IMR-90 (cell line): Measurements from ENCODE around the gene LBP. TPM values are rescaled to one million over a fixed set of nuclear protein-coding genes. Genes with fewer than 3 reads are reported as not detected.

Experiments used
- ATAC-seq: fragments of 200-7000 bp; cut with Tn5 transposase; 2 replicates; pipeline ENCODE4 v1.9.1; 2020; ENCODE audit warnings: low read depth, mild to moderate bottlenecking, moderate library complexity
- BruUV-seq: library from RNA; stranded (reverse); fragments of 400-500 nt; replicated peaks from 2 replicates; lab custom pipeline; 2021; lab: Mats Ljungman, UMichigan
- CTCF ChIA-PET: fragments of 300-600 bp; formaldehyde crosslinking; extraction: SDS; loops from one replicate; lab custom pipeline; 2021; ENCODE audit warnings: antibody characterized with exemption; lab: Yijun Ruan, JAX
- POLR2A ChIA-PET: fragments of 300-600 bp; sonication (Branson Sonifier 250); formaldehyde crosslinking; loops from one replicate; lab custom pipeline; 2022; ENCODE audit warnings: antibody characterized with exemption; ENCODE audit not compliant: unreplicated experiment; lab: Charles Lee
- DNase-seq: peaks from one replicate; pipeline ENCODE4 v3.0.0; 2013
- H2AFZ ChIP-seq: replicated peaks from 2 replicates; pipeline ENCODE3; 2013; ENCODE audit warnings: low read length, mild to moderate bottlenecking; ENCODE audit not compliant: poor library complexity
- H2AK5ac ChIP-seq: 2 replicates; pipeline ENCODE4 v1.6.1; 2013; ENCODE audit warnings: low read depth, low read length, inconsistent platforms
- H2AK9ac ChIP-seq: replicated peaks from 2 replicates; pipeline ENCODE3; 2013; ENCODE audit warnings: mild to moderate bottlenecking, low read depth, low read length, moderate library complexity; ENCODE audit not compliant: poor library complexity
- H2BK120ac ChIP-seq: 2 replicates; pipeline ENCODE4 v1.6.1; 2013; ENCODE audit warnings: low read depth, low read length, inconsistent platforms
- H2BK15ac ChIP-seq: 3 replicates; pipeline ENCODE4 v1.6.1; 2013; ENCODE audit warnings: low read depth, low read length, inconsistent platforms
- H2BK20ac ChIP-seq: 2 replicates; pipeline ENCODE4 v1.6.1; 2013; ENCODE audit warnings: low read depth, mild to moderate bottlenecking, inconsistent platforms, low read length, moderate library complexity
- H2BK5ac ChIP-seq: 2 replicates; pipeline ENCODE4 v1.6.1; 2013; ENCODE audit warnings: mild to moderate bottlenecking, low read depth, low read length, inconsistent platforms; ENCODE audit not compliant: poor library complexity, severe bottlenecking
- H3K14ac ChIP-seq: replicated peaks from 2 replicates; pipeline ENCODE4 v1.6.1; 2013; ENCODE audit warnings: low read depth, low read length, inconsistent platforms
- H3K18ac ChIP-seq: 2 replicates; pipeline ENCODE4 v1.6.1; 2013; ENCODE audit warnings: low read depth, low read length, control low read depth
- H3K23ac ChIP-seq: 2 replicates; pipeline ENCODE4 v1.6.1; 2013; ENCODE audit warnings: low read depth, low read length, inconsistent platforms
- H3K27ac ChIP-seq: 2 replicates; pipeline ENCODE4 v1.5.1; 2013; ENCODE audit warnings: mild to moderate bottlenecking, control low read depth, low read length; ENCODE audit not compliant: insufficient read depth
- H3K27me3 ChIP-seq: 2 replicates; pipeline ENCODE4 v1.6.1; 2013; ENCODE audit warnings: low read length; ENCODE audit not compliant: control insufficient read depth, insufficient read depth
- H3K36me3 ChIP-seq: 2 replicates; pipeline ENCODE4 v1.6.1; 2013; ENCODE audit warnings: low read length, mixed read lengths; ENCODE audit not compliant: control insufficient read depth, insufficient read depth
- H3K4ac ChIP-seq: 2 replicates; pipeline ENCODE4 v1.6.1; 2013; ENCODE audit warnings: low read depth, low read length, inconsistent platforms
- H3K4me1 ChIP-seq: 2 replicates; pipeline ENCODE4 v1.6.1; 2013; ENCODE audit warnings: low read length, mixed read lengths; ENCODE audit not compliant: control insufficient read depth, insufficient read depth
- H3K4me2 ChIP-seq: 2 replicates; pipeline ENCODE4 v1.6.1; 2013; ENCODE audit warnings: low read depth, mild to moderate bottlenecking, control low read depth, low read length, moderate library complexity
- H3K4me3 ChIP-seq: 2 replicates; pipeline ENCODE4 v1.5.1; 2013; ENCODE audit warnings: low read depth, mild to moderate bottlenecking, control low read depth, low read length, moderate library complexity; ENCODE audit not compliant: insufficient read depth
- H3K56ac ChIP-seq: 2 replicates; pipeline ENCODE4 v1.6.1; 2013; ENCODE audit warnings: low read length, inconsistent platforms; ENCODE audit not compliant: insufficient read depth; ENCODE audit errors: extremely low read depth
- H3K79me1 ChIP-seq, 2 experiments: 2 replicates each; pipeline ENCODE4 v1.6.1; 2013; ENCODE audit warnings: low read length in 2 of 2, inconsistent platforms in 1 of 2, low read depth in 1 of 2
- H3K9ac ChIP-seq: 2 replicates; pipeline ENCODE4 v1.6.1; 2013; ENCODE audit warnings: low read depth, low read length, control low read depth
- H3K9me1 ChIP-seq: 2 replicates; pipeline ENCODE4 v1.6.1; 2013; ENCODE audit warnings: low read length, inconsistent platforms; ENCODE audit not compliant: insufficient read depth
- H3K9me3 ChIP-seq: 2 replicates; pipeline ENCODE4 v1.6.1; 2013; ENCODE audit warnings: low read length; ENCODE audit not compliant: control insufficient read depth, insufficient read depth
- H4K20me1 ChIP-seq: 2 replicates; pipeline ENCODE4 v1.6.1; 2013; ENCODE audit warnings: low read length, inconsistent platforms; ENCODE audit not compliant: insufficient read depth
- H4K5ac ChIP-seq: 2 replicates; pipeline ENCODE4 v1.6.1; 2013; ENCODE audit warnings: mild to moderate bottlenecking, low read depth, low read length, control low read depth
- H4K8ac ChIP-seq, 2 experiments: 2 replicates each; pipeline ENCODE4 v1.6.1; 2013; ENCODE audit warnings: low read depth in 2 of 2, low read length in 2 of 2, control low read depth in 1 of 2, inconsistent platforms in 1 of 2
- H4K91ac ChIP-seq: 2 replicates; pipeline ENCODE4 v1.6.1; 2013; ENCODE audit warnings: low read depth, low read length, inconsistent platforms; ENCODE audit not compliant: insufficient read depth
- BHLHE40 ChIP-seq: fragments of 150-350 bp; IDR thresholded peaks from 2 replicates; pipeline ENCODE4 v1.6.1; 2016; ENCODE audit warnings: mild to moderate bottlenecking, low read depth, low read length
- CEBPB ChIP-seq: IDR thresholded peaks from 2 replicates; pipeline ENCODE4 v1.6.1; 2012; ENCODE audit warnings: low read depth, low read length, improper control_type of control experiment
- CHD1 ChIP-seq: IDR thresholded peaks from 2 replicates; pipeline ENCODE4 v1.6.1; 2012; ENCODE audit warnings: low read depth, low read length, improper control_type of control experiment
- MAFK ChIP-seq: IDR thresholded peaks from 2 replicates; pipeline ENCODE4 v1.6.1; 2012; ENCODE audit warnings: low read depth, low read length, improper control_type of control experiment
- MAZ ChIP-seq: IDR thresholded peaks from 2 replicates; pipeline ENCODE4 v1.6.1; 2012; ENCODE audit warnings: low read depth, mild to moderate bottlenecking, low read length, improper control_type of control experiment, moderate library complexity, borderline replicate concordance
- RCOR1 ChIP-seq: IDR thresholded peaks from 2 replicates; pipeline ENCODE4 v1.6.1; 2012; ENCODE audit warnings: mild to moderate bottlenecking, low read length, improper control_type of control experiment; ENCODE audit not compliant: insufficient replicate concordance
- RFX5 ChIP-seq: IDR thresholded peaks from 2 replicates; pipeline ENCODE4 v1.8.0; 2012; ENCODE audit warnings: low read depth, mild to moderate bottlenecking, low read length, moderate library complexity
- SMC3 ChIP-seq: fragments of 150-350 bp; IDR thresholded peaks from 2 replicates; pipeline ENCODE4 v1.6.1; 2016; ENCODE audit warnings: low read depth, mild to moderate bottlenecking, antibody characterized with exemption, low read length, moderate library complexity
- WGBS, 2 experiments: methylation state at CpG; one replicate each; pipeline versions ENCODE4 v1.1.5 to v1.1.7; 2013; ENCODE audit warnings: missing lambda C conversion rate in 2 of 2; ENCODE audit not compliant: insufficient read length in 1 of 2; ENCODE audit errors: extremely low coverage in 2 of 2; 5-methylcytosine and 5-hydroxymethylcytosine counted together
- dilution Hi-C: fragments of 300-500 bp; cut with HindIII; formaldehyde crosslinking; loops from one replicate; pipeline ENCODE4 v1.14.3; 2018; ENCODE audit warnings: low sequenced_read_pairs; ENCODE audit not compliant: unreplicated experiment
- in situ Hi-C: fragments of 300-500 bp; cut with MboI; formaldehyde crosslinking; loops from 3 replicates; pipeline ENCODE4 v1.14.3; 2019; ENCODE audit warnings: low sequenced_read_pairs, inconsistent platforms, mixed read lengths
- intact Hi-C: fragments of 100-400 bp; cut with micrococcal nuclease; formaldehyde crosslinking; loops from 2 replicates; pipeline ENCODE4 v1.10.0; 2022
- polyA plus RNA-seq, 3 experiments: library from polyadenylated mRNA; depleted of rRNA; stranded (reverse); fragments of >200 nt; gene quantifications; 2 replicates each; pipeline ENCODE4 v1.2.3, GENCODE V29; 2012; ENCODE audit warnings: low replicate concordance in 1 of 3
- total RNA-seq: library from RNA; depleted of rRNA; stranded (reverse); fragments of >200 nt; gene quantifications from 2 replicates; pipeline ENCODE4 v1.2.3, GENCODE V29; 2012
- TF ChIP-seq, protein P1 (sequence below): conservative IDR thresholded peaks from 2 replicates; pipeline ENCODE4 v1.5.1; 2012; ENCODE audit warnings: mild to moderate bottlenecking, low read depth, low read length, improper control_type of control experiment

LBP gene
- total and polyA plus RNA-seq, 2 of the 4 experiments (the other 2 are of a cell fraction), result not detected

DNA sequence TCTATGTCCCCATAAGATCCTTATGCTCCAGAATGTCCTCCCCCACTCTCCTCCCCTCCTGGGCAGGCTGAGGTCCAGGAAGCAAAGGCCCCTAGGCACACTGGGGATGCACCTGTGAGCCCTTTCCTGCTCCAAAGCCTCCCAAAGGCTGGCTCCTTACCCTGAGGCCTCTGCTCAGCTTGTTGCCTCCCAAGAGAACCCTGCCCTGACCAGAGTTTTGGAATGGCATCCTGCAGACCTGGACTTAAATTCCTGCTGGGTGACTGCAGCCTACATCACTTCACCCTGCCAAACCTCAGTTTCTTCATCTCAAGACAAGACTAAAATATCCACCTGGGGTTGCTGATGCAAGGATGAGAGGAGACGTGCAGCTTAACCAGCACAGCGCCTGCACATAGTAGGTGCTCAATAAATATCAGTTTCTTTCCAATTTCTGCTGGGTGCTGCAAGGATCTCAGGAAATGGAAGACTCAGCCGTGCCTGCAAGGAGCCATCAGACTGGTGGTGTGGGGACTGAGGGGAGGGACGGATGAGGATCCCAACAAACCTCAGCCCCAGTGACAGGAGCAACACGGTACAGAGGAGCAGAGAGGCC, 2.1 kb upstream of the LBP start:
- Histone ChIP-seq H3K27me3 (peaks cover 19% of the 10 kb centered on the region), H2BK5ac (no peak overlapping the region), H2BK120ac (no peak overlapping the region), H3K18ac (no peak overlapping the region), H3K9me1 (peaks cover 5% of the 10 kb centered on the region; the same call in 1 of the 2 replicates), H3K14ac (no peak overlapping the region), H3K4me3 (no peak overlapping the region), H2AK5ac (no peak overlapping the region), H3K36me3 (no peaks in the 10 kb centered on the region), H3K79me1 (no peaks in the 10 kb centered on the region), H4K91ac (no peak overlapping the region), H3K4me2 (no peak overlapping the region), H3K27ac (no peak overlapping the region), H3K9ac (no peak overlapping the region), H3K56ac (no peak overlapping the region), H4K5ac (no peak overlapping the region), H3K4ac (no peak overlapping the region), H2BK20ac (no peak overlapping the region), H4K8ac (no peak overlapping the region; a peak in 1 of 4 replicates), H4K20me1 (no peaks in the 10 kb centered on the region), H2AK9ac (no peak overlapping the region), H2AFZ (no peak overlapping the region), H3K9me3 (no peaks in the 10 kb centered on the region), H2BK15ac (no peak overlapping the region), H3K23ac (no peak overlapping the region), H3K4me1 (peaks cover 4% of the 10 kb centered on the region; the same call in 1 of the 2 replicates)
- POLR2A ChIA-PET, result no interaction called here
- no peak for DNase-seq
- no CpG with 5 or more reads among the region's 5 CpGs for WGBS, 2 experiments
- BruUV-seq, result no TSS peak
- no peak for ATAC-seq
- TF ChIP-seq CEBPB (no peak), RFX5 (no peak), MAFK (no peak), RCOR1 (no peak), MAZ (no peak), CHD1 (no peak), SMC3 (no peak), BHLHE40 (no peak)
- TF ChIP-seq, protein P1, sequence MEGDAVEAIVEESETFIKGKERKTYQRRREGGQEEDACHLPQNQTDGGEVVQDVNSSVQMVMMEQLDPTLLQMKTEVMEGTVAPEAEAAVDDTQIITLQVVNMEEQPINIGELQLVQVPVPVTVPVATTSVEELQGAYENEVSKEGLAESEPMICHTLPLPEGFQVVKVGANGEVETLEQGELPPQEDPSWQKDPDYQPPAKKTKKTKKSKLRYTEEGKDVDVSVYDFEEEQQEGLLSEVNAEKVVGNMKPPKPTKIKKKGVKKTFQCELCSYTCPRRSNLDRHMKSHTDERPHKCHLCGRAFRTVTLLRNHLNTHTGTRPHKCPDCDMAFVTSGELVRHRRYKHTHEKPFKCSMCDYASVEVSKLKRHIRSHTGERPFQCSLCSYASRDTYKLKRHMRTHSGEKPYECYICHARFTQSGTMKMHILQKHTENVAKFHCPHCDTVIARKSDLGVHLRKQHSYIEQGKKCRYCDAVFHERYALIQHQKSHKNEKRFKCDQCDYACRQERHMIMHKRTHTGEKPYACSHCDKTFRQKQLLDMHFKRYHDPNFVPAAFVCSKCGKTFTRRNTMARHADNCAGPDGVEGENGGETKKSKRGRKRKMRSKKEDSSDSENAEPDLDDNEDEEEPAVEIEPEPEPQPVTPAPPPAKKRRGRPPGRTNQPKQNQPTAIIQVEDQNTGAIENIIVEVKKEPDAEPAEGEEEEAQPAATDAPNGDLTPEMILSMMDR, result no peak
- CTCF ChIA-PET, result no interaction called here
- dilution Hi-C loops (no loop called here), intact Hi-C loops (no loop called here), in situ Hi-C loops (no loop called here)
